Heart left ventricle (tissue), 13 donors: ENCODE results near the gene DMD.

Experiments used
- POLR2A ChIP-seq, 2 donors: fragments of 450-650 bp; IDR thresholded peaks; one replicate each; pipeline ENCODE4 v1.6.1; 2017; ENCODE audit warnings: antibody characterized with exemption in 2 of 2, mild to moderate bottlenecking in 2 of 2, moderate library complexity in 2 of 2
- TF ChIP-seq, protein P1 (sequence below), 12 donors: fragments of 200-600 bp; sonication (generic) in 4 of 12; IDR thresholded peaks; one replicate each; pipeline versions ENCODE4 v1.5.0 to v1.8.0; 2018 to 2022; ENCODE audit warnings: antibody characterized with exemption in 12 of 12, mild to moderate bottlenecking in 5 of 12
- donor health status: ischemic (EF 13 %, LVEDD 7.1; RV severe dilation, severe dysfunction).
- donor health status: DM: no; HTN: yes; CAD: no.
- donor health status: DM: no; HTN: no; CAD: no.
- donor health status: ischemic (EF 25% LVEDD 6.9; RV normal size, moderate dysfunction).
- donor health status: ischemic (EF 25% LVEDD 5.7; RV mildly dilated, moderate dysfunction).
- donor health status: ischemic (EF 35%, LVEDD 5.7; RV mildly dilated, moderate dysfunction).
- donor health status: nonischemic (EF 11% LVEDD 7.7; RV severe dilation, severe dysfunction).
- donor health status: DM: yes; HTN: yes; CAD: no.
- donor health status: PGD.
- donor health status: ischemic (EF 29% LVEDD 5.4; RV normal size, mild dysfunction).
- donor health status: nonischemic (EF 23%, LVEDD 6.1; RV moderate dilation, normal function).

DNA sequence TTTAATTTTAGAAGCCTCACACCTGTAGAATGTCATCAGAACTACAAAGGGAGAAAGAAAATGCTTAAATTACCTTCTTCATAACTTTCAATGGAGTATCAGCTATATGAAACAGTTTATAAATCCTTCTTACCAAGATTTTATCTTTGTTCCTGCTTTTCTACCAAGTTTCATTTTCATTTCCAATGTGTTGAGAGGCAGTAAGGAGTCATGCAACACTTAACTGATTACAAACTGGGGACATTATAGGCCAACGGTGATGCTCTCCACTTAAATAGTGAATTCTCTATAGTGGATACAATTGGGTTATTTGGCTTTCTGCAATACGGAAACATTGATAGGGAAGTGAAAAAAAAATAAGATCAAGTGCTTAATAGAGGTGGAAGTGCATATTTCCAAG lies 1994.3 kb downstream of the DMD start:
- TF ChIP-seq, protein P1, sequence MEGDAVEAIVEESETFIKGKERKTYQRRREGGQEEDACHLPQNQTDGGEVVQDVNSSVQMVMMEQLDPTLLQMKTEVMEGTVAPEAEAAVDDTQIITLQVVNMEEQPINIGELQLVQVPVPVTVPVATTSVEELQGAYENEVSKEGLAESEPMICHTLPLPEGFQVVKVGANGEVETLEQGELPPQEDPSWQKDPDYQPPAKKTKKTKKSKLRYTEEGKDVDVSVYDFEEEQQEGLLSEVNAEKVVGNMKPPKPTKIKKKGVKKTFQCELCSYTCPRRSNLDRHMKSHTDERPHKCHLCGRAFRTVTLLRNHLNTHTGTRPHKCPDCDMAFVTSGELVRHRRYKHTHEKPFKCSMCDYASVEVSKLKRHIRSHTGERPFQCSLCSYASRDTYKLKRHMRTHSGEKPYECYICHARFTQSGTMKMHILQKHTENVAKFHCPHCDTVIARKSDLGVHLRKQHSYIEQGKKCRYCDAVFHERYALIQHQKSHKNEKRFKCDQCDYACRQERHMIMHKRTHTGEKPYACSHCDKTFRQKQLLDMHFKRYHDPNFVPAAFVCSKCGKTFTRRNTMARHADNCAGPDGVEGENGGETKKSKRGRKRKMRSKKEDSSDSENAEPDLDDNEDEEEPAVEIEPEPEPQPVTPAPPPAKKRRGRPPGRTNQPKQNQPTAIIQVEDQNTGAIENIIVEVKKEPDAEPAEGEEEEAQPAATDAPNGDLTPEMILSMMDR (IDR thresholded peaks at IDR 0.05): no peak
- no peak for TF ChIP-seq POLR2A (IDR thresholded peaks at IDR 0.05)
